ENCODE results near the gene PPARA.
"Not testable (repeated sequence)": the region's sequence is repeated elsewhere in the genome, so short reads cannot be mapped to it uniquely, and the experiment has no call there.

PPARA gene

GRCh38 chr22:46193898-46194310 is 43.6 kb downstream of the PPARA start:
- H3K27ac Mint-ChIP-seq, result no peak overlapping the region
- H3K9me3 Mint-ChIP-seq, result no peaks in the 10 kb centered on the region
- no peak for TF ChIP-seq CTCF (IDR thresholded peaks at IDR 0.05; ENCODE audit: unreplicated experiment in 3 of 3)
- H3K4me3 Mint-ChIP-seq, result no peak overlapping the region
- no peaks in the 10 kb centered on the region for H3K4me1 Mint-ChIP-seq
- H3K27me3 Mint-ChIP-seq (ENCODE audit: low read depth), result no peaks in the 10 kb centered on the region
- H3K36me3 Mint-ChIP-seq (ENCODE audit: low read depth), result peaks cover 2% of the 10 kb centered on the region

DNA sequence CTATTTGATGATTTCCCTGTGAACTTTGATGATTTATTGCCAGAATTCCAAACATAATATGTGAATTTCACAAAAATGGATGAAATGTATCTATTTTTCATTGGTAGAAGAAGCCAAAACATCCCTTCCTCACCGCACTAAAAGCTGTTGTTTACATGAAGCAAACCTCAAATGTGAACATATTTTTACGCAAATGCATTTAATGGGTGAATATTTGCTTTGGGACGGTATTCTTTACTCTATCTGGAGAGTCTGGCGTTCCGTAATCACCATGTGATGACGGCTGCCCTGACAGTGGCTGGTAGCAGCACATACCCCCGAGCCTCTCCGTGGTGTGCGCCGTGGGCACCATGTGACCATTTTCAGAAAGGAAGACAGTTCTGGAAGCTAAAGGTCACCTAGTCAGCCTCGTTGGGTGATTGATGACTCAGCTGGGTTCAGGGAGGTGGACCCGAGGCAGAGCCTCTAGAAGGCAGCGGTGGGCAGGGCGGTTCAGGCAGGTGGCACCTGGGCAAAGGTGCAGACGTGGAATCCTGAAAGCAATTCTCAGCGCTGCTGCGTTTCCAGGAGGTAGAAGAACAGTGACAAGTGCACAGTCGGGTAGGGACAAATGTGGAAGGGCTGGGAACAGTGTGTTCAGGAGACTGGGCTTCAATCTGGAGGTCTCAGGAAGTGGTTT is 45.3 kb downstream of the PPARA start:
- Mint-ChIP-seq H3K4me1 (no peaks in the 10 kb centered on the region), H3K27me3 (ENCODE audit: low read depth) (no peaks in the 10 kb centered on the region), H3K4me3 (no peak overlapping the region), H3K36me3 (ENCODE audit: low read depth) (peaks cover 10% of the 10 kb centered on the region), H3K27ac (no peak overlapping the region), H3K9me3 (no peaks in the 10 kb centered on the region)
- TF ChIP-seq CTCF (IDR thresholded peaks at IDR 0.05; ENCODE audit: unreplicated experiment in 3 of 3), result no peak

- H3K27ac Mint-ChIP-seq, result no peak overlapping the region
- peaks cover 13% of the 10 kb centered on the region for H3K36me3 Mint-ChIP-seq (ENCODE audit: low read depth)
- H3K9me3 Mint-ChIP-seq, result no peaks in the 10 kb centered on the region
- H3K27me3 Mint-ChIP-seq (ENCODE audit: low read depth), result no peaks in the 10 kb centered on the region
- H3K4me1 Mint-ChIP-seq, result no peaks in the 10 kb centered on the region
- no peak overlapping the region for H3K4me3 Mint-ChIP-seq
- TF ChIP-seq CTCF (IDR thresholded peaks at IDR 0.05; ENCODE audit: unreplicated experiment in 3 of 3), result no peak
These were observed 46.0 kb downstream of the PPARA start for GRCh38 chr22:46196278-46196677.

DNA sequence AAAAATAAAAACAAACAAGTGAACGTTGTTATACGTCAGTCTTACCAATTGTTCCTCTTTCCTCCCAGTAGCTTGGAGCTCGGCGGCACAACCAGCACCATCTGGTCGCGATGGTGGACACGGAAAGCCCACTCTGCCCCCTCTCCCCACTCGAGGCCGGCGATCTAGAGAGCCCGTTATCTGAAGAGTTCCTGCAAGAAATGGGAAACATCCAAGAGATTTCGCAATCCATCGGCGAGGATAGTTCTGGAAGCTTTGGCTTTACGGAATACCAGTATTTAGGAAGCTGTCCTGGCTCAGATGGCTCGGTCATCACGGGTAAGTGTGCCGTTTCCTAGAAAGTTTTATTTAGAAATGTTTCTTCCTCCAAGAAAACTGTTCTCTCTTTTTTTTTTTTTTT is 47.9 kb downstream of the PPARA start:
- no peaks in the 10 kb centered on the region for H3K9me3 Mint-ChIP-seq
- no peak overlapping the region for H3K27ac Mint-ChIP-seq
- peaks cover 23% of the 10 kb centered on the region for H3K36me3 Mint-ChIP-seq (ENCODE audit: low read depth)
- H3K4me3 Mint-ChIP-seq, result no peak overlapping the region
- TF ChIP-seq CTCF (IDR thresholded peaks at IDR 0.05; ENCODE audit: unreplicated experiment in 3 of 3), result no peak
- H3K27me3 Mint-ChIP-seq (ENCODE audit: low read depth), result no peaks in the 10 kb centered on the region
- H3K4me1 Mint-ChIP-seq, result no peaks in the 10 kb centered on the region

- peaks cover 29% of the 10 kb centered on the region for H3K36me3 Mint-ChIP-seq (ENCODE audit: low read depth)
- H3K27me3 Mint-ChIP-seq (ENCODE audit: low read depth); H3K4me1 Mint-ChIP-seq; H3K9me3 Mint-ChIP-seq; H3K27ac Mint-ChIP-seq; H3K4me3 Mint-ChIP-seq: not testable (repeated sequence)
These were observed 48.5 kb downstream of the PPARA start for GRCh38 chr22:46198806-46199205.

GRCh38 chr22:46201059-46201757 is 50.9 kb downstream of the PPARA start:
- TF ChIP-seq CTCF (IDR thresholded peaks at IDR 0.05; ENCODE audit: unreplicated experiment in 3 of 3), result no peak
- H3K4me3 Mint-ChIP-seq, result no peak overlapping the region
- peak overlapping the region in 1 of 3 experiments; percentile 39 for H3K27ac Mint-ChIP-seq
- H3K27me3 Mint-ChIP-seq (ENCODE audit: low read depth), result no peaks in the 10 kb centered on the region
- peaks cover 49% of the 10 kb centered on the region for H3K36me3 Mint-ChIP-seq (ENCODE audit: low read depth)
- no peaks in the 10 kb centered on the region for H3K4me1 Mint-ChIP-seq
- peaks cover 4% of the 10 kb centered on the region for H3K9me3 Mint-ChIP-seq
